ENCODE data around the gene NLGN4Y.
"Not testable (repeated sequence)": the region's sequence is repeated elsewhere in the genome, so short reads cannot be mapped to it uniquely, and the experiment has no call there.

Gene NLGN4Y

DNA sequence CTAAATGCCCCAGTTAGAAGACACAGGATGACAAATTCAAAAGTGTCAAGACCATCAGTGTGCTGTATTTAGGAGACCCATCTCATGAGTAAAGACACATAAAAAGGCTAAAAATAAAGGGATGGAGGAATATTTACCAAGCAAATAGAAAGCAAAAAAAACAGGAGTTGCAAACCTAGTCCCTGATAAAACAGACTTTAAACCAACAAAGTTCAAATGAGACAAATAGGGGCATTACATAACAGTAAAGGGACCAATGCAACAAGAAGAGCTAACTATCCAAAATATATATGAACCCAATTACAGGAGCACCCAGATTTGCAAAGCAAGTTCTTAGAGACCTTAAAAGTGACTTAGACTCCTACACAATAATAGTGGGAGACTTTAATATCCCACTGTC lies 336.1 kb downstream of the NLGN4Y start:
- Histone ChIP-seq H3K36me3 (ENCODE audit: control insufficient read depth, insufficient read depth, low read length) (no peaks in the 10 kb centered on the region), H3K27me3 (ENCODE audit: control insufficient read depth, insufficient read depth, low read length) (no peaks in the 10 kb centered on the region), H3K4me1 (ENCODE audit: control insufficient read depth, insufficient read depth, low read length) (no peaks in the 10 kb centered on the region), H3K4me3 (ENCODE audit: low read depth, low read length) (no peak overlapping the region), H3K9ac (ENCODE audit: low read depth, low read length) (no peak overlapping the region), H3K9me3 (ENCODE audit: control insufficient read depth, insufficient read depth, low read length) (no peaks in the 10 kb centered on the region)

GRCh38 chrY:14861033-14861432 lies 336.7 kb downstream of the NLGN4Y start:
- H3K36me3 ChIP-seq (ENCODE audit: control insufficient read depth, insufficient read depth, low read length); H3K4me1 ChIP-seq (ENCODE audit: control insufficient read depth, insufficient read depth, low read length); H3K27me3 ChIP-seq (ENCODE audit: control insufficient read depth, insufficient read depth, low read length): not testable (repeated sequence)

DNA sequence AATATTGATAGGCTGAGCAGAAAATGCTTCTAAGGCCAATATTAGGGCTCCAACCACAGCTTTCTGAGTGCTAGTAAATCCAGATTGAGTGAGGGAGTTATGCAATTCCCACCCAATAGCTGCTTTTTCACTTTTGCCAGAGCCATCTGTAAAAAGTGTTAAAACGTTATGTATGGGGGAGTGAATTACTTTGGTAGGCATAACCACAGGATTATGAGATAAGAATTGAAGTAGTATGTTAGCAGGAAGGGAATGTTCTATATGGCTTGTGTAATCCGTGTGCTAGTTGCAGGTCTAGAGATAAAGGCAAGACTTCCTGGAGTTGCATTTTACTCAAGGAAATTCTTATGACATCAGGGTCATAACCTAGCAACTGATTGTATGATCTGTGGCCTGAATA lies 347.6 kb downstream of the NLGN4Y start:
- H3K9ac ChIP-seq (ENCODE audit: low read depth, low read length) = no peak overlapping the region
- no peak overlapping the region for H3K4me3 ChIP-seq (ENCODE audit: low read depth, low read length)
- no peaks in the 10 kb centered on the region for H3K4me1 ChIP-seq (ENCODE audit: control insufficient read depth, insufficient read depth, low read length)
- no peaks in the 10 kb centered on the region for H3K27me3 ChIP-seq (ENCODE audit: control insufficient read depth, insufficient read depth, low read length)
- no peaks in the 10 kb centered on the region for H3K9me3 ChIP-seq (ENCODE audit: control insufficient read depth, insufficient read depth, low read length)
- H3K36me3 ChIP-seq (ENCODE audit: control insufficient read depth, insufficient read depth, low read length) = no peaks in the 10 kb centered on the region

More at GRCh38 chrY:14861033-14861432, 336.7 kb downstream of the NLGN4Y start:
- not testable (repeated sequence) for H3K9me3 ChIP-seq (ENCODE audit: control insufficient read depth, insufficient read depth, low read length); H3K4me3 ChIP-seq (ENCODE audit: low read depth, low read length); H3K9ac ChIP-seq (ENCODE audit: low read depth, low read length)
